ENCODE results near the gene ARSB. TPM values are rescaled to one million over a fixed set of nuclear protein-coding genes. Genes with fewer than 3 reads are reported as not detected.

The ARSB gene
- total and polyA plus RNA-seq, 2 donors (not counting 1 experiment from before 2014, with no cell fraction given) = 4.6 to 9.8 TPM

GRCh38 chr5:78811866-78812265 is 173.2 kb downstream of the ARSB start:
- CTCF ChIA-PET = no interaction called here
- intact Hi-C loops (cut with micrococcal nuclease) = no loop called here

More at GRCh38 chr5:78811866-78812265, 173.2 kb downstream of the ARSB start:
- H3K4me2 ChIP-seq (replicated peaks; ENCODE audit: low read depth, low read length, poor library complexity, severe bottlenecking) = no peak overlapping the region
- no peaks in the 10 kb centered on the region for H3K27me3 Mint-ChIP-seq
- no peaks in the 10 kb centered on the region for H3K36me3 ChIP-seq (replicated peaks in 1 of 2; ENCODE audit: control extremely low read depth in 1 of 2, control insufficient read depth in 1 of 2, extremely low read depth in 1 of 2, insufficient read depth in 2 of 2, low read length in 1 of 2)
- 75% methylated on average over 1 of the region's 1 CpG for WGBS (ENCODE audit: insufficient coverage)
- no peak overlapping the region for H2AFZ ChIP-seq (ENCODE audit: insufficient read depth, low read depth, low read length, poor library complexity, severe bottlenecking)
- no peak overlapping the region for H3K9ac ChIP-seq (ENCODE audit: low read length)
- DNase-seq (no peak), ATAC-seq (ENCODE audit: low read depth) (no peak)
- H4K20me1 ChIP-seq (ENCODE audit: control insufficient read depth, insufficient read depth, low read length, poor library complexity, severe bottlenecking) = no peaks in the 10 kb centered on the region
- H3K4me3 Mint-ChIP-seq = no peak overlapping the region
- H3K27ac ChIP-seq (ENCODE audit: low read length in 2 of 2) = no peak overlapping the region
- no peaks in the 10 kb centered on the region for H3K79me2 ChIP-seq (ENCODE audit: control insufficient read depth, insufficient read depth, low read length)
- POLR2A ChIA-PET = no interaction called here
- no peak overlapping the region for H3K4me3 ChIP-seq (ENCODE audit: control extremely low read depth in 1 of 5, extremely low read depth in 1 of 5, insufficient read depth in 1 of 5, low read depth in 2 of 5, low read length in 4 of 5)
- H3K27ac Mint-ChIP-seq = no peak overlapping the region
- H3K27me3 ChIP-seq (replicated peaks in 1 of 4; ENCODE audit: control extremely low read depth in 1 of 4, control insufficient read depth in 3 of 4, insufficient read depth in 4 of 4, low read length in 3 of 4) = no peaks in the 10 kb centered on the region
- no peak for TF ChIP-seq CTCF (IDR thresholded peaks at IDR 0.05)
- no peak for TF ChIP-seq EZH2 (IDR thresholded peaks at IDR 0.05; ENCODE audit: borderline replicate concordance, insufficient read depth, low read depth, low read length, poor library complexity, severe bottlenecking)
- H3K9me3 Mint-ChIP-seq (ENCODE audit: insufficient read depth) = no peaks in the 10 kb centered on the region
- H3K4me1 Mint-ChIP-seq = peaks cover 9% of the 10 kb centered on the region
- no peaks in the 10 kb centered on the region for H3K9me3 ChIP-seq (ENCODE audit: control extremely low read depth in 1 of 3, control insufficient read depth in 2 of 3, insufficient read depth in 1 of 3, low read length in 2 of 3)
- H3K4me1 ChIP-seq (ENCODE audit: control insufficient read depth in 2 of 2, insufficient read depth in 2 of 2, low read length in 2 of 2) = no peaks in the 10 kb centered on the region
